ENCODE results near the gene NCBP2. TPM values are rescaled to one million over a fixed set of nuclear protein-coding genes. Genes with fewer than 3 reads are reported as not detected.

Gene NCBP2
- total RNA-seq, 1 experiment from 2014 or later: 94.8 TPM

DNA sequence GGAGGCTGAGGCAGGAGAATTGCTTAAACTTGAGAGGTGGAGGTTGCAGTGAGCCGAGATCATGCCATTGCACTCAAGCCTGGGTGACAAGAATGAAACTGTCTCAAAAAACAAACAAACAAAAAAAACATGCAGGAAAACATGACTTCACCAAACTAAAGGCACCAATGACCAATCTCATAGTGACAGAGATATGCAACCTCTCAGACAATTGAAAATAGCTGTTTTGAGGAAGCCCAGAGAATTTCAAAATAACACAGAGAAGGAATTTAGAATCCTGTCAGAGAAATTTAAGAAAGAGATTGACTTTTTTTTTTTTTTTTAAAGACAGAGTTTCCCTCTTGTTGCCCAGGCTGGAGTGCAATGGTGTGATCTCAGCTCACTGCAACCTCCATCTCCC, 26.1 kb downstream of the NCBP2 start:
- in situ Hi-C loops (cut with HindIII; ENCODE audit: low pct_unique_long_range_greater_than_20kb, low sequenced_read_pairs): no loop called here
- no peak for DNase-seq (ENCODE audit: low read depth, low spot score)

DNA sequence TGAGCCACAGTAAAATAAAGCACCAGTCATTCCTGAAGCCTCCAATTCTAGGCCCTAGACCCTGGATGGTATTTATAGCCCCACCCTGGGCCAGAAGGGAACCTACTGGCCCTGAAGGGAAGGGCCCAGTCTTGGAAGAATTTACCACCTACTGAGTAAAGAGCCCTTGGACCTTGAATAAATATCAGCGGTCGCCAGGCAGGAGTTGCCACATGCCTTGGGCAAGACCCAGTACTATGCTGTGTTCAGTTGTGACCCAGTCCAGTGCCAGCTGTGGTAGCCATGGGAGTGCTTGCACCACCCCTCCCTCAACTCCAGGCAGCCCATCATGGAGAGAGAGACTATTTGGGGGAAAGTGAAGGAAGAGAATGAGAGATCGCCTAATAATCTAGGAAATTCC, 27.0 kb downstream of the NCBP2 start:
- in situ Hi-C loops (cut with HindIII; ENCODE audit: low pct_unique_long_range_greater_than_20kb, low sequenced_read_pairs): no loop called here
- DNase-seq (ENCODE audit: low read depth, low spot score): no peak

DNA sequence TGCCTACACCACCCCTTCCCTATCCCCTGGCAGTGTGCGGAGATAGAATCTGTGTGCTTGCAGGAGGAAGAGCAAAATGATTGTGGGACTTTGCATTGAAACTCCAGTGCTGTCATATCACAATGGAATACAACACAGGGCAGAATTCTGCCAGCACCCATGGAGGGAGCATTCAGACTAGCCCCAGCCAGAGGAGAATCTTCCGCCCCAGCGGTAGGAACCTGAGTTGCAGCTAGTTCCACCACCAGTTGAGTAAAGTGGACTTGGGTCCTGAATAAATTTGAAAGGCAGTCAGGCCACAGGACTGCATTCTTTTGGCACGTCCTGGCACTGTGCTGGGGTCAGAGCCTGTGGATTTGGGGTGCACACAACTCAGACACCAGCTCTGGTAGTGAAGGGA, 27.5 kb downstream of the NCBP2 start:
- in situ Hi-C loops (cut with HindIII; ENCODE audit: low pct_unique_long_range_greater_than_20kb, low sequenced_read_pairs): no loop called here
- peak; percentile 24 for DNase-seq (ENCODE audit: low read depth, low spot score)

DNA sequence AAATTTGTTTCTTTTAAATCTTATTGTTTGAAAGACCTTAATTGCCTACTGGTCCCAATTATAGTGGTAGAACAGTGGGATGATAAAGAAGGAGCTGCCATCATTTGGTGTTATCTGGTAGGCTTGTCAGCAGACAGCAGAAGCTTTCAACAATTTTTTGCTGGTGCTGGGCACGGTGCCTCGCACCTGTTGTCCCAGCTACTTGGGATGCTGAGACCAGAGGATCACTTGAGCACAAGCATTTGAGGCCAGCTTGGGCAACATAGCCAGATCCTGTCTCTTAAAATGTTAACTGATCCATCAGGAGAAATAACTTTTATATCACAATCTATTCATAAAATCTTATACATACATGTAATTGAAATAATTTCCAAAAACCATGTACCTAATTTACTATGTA, 38.6 kb downstream of the NCBP2 start:
- DNase-seq (ENCODE audit: low read depth, low spot score): no peak
- in situ Hi-C loops (cut with HindIII; ENCODE audit: low pct_unique_long_range_greater_than_20kb, low sequenced_read_pairs): no loop called here

DNA sequence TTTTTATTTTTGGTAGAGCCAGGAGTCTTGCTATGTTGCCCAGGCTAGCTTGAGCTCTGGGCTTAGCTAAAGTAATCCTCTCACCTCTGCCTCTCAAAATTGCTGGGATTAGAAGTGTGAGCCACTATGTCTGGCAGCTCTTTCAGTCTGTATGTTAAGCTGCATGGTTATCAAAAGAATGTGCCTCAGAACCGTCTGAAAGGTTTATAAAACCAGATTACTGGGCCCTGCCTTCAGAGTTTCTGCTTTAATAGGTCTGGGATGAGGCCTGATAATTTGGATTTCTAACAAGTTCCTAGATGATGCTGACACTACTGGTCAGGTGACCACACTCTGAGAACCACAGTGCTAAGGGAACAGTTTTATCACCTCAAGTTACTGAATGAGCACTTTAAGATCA, 40.0 kb downstream of the NCBP2 start:
- no peak for DNase-seq (ENCODE audit: low read depth, low spot score)
- in situ Hi-C loops (cut with HindIII; ENCODE audit: low pct_unique_long_range_greater_than_20kb, low sequenced_read_pairs): no loop called here

DNA sequence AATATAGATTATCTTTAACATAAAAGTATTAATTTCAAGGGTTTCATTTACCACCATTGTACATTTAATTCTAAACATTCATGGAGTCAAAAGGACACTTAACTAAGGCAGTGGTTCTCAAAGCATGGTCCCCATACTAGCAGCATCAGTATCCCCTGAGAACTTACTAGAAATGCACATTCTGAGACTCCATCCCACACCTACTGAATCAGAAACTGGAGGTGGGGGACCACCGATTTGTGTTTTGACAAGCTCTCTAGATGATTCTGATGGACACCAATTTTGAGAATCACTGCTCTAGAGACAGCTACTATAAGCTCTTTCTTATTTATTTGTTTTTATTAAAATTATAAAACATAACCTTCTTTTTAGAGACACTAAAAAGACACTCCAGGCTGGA, 40.6 kb downstream of the NCBP2 start:
- no peak for DNase-seq (ENCODE audit: low read depth, low spot score)
- in situ Hi-C loops (cut with HindIII; ENCODE audit: low pct_unique_long_range_greater_than_20kb, low sequenced_read_pairs): no loop called here

DNA sequence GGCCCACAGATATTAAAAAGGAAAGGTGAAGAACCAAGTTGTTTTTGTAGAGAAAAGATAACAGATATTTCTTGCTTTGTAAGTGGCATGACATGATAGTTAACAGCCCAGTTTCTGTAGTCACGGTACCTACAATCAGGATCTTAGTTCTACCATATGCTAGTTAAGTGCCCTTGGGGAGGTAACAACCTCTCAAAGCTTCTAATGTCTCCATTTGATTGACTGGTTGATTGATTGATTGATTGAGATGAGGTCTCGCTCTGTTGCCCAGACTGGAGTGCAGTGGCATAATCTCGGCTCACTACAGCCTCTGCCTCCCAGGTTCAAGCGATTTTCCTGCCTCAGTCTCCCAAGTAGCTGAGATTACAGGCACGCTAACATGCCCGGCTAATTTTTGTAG, 46.1 kb downstream of the NCBP2 start:
- in situ Hi-C loops (cut with HindIII; ENCODE audit: low pct_unique_long_range_greater_than_20kb, low sequenced_read_pairs): no loop called here
- no peak for DNase-seq (ENCODE audit: low read depth, low spot score)

DNA sequence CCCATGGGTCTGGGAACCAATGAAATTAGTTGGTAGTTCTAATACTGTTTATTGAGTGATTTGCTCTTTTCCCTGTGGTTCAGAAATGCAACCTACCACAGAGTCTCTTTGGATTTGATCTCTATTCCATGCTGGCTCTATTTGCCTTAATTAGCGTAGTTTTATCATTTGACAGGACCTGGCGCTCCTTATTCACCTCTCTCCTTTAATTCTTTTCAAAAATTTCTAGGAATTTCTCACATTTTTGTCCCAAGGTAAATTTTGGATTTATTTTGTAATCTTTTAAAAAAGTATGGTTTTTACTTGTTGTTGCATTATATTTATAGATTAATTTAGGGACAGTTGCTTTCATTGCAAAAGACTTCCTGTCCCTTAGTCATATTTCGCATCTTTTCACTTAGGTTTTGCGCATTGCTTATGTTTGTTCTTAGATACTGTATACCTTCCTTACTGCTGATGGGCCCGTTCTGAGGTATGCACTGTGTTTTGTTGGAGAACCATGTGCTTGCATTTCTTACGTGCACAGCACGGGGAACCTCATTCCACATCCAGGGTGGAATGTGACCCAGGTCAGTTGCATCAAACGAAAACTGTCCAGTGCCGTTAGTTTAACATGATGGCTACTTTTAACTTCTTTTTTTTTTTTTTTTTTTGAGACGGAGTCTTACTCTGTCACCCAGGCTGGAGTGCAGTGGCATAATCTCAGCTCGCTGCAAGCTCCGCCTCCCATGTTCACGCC, 47.6 kb downstream of the NCBP2 start:
- in situ Hi-C loops (cut with HindIII; ENCODE audit: low pct_unique_long_range_greater_than_20kb, low sequenced_read_pairs): no loop called here
- DNase-seq (ENCODE audit: low read depth, low spot score): no peak

DNA sequence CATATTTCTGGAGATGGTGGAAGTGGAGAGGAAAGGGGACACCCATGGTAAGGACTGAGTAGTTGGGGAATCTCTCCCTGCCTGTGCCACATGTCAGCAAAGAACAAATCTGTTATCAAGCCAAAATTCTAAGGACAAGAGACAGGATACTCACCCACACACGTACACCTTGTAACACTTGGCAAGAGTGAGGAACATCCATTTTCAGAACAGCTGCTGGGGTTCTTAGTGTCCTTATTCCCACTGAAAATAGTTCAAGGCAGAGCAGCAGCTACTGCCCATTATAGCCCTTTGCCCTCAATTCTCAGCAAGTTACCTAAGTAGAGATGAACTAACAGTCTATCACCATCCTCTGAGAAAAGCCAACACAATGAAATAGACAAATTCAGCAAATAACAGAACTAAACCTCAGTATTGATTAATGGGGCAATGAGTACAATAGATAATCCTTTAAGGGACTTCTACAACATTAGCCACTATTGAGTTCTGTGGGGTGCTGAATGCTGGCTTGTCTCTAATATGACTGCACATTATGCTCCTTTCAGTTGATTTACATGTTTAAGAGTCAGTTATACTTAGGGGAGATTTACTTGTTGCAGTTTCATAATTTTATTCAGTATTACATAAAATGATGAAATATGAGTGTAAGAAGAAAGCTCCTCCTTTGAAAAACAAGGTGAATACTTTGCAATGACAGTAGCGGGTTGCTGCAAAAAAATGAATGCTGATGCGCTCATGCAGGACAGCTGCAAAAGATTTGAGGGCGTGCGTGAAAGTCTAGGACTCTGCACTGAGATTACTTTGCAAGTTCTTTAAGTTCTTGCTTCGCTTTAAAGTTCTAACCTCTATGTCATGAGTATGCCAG, 52.3 kb downstream of the NCBP2 start:
- in situ Hi-C loops (cut with HindIII; ENCODE audit: low pct_unique_long_range_greater_than_20kb, low sequenced_read_pairs): no loop called here
- DNase-seq (ENCODE audit: low read depth, low spot score): no peak

DNA sequence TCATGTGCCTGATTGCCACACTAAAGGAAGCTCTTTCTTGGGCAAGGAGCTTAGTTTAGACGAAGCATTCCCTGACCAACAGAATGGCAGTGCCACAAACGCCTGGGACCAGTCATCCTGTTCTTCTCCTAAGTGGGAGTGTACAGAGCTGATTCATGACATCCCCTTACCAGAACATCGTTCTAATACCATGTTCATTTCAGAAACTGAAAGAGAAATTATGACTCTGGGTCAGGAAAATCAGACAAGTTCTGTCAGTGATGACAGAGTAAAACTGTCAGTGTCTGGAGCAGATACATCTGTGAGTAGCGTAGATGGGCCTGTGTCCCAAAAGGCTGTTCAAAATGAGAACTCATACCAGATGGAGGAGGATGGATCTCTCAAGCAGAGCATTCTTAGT, 56.2 kb downstream of the NCBP2 start:
- in situ Hi-C loops (cut with HindIII; ENCODE audit: low pct_unique_long_range_greater_than_20kb, low sequenced_read_pairs): no loop called here
- no peak for DNase-seq (ENCODE audit: low read depth, low spot score)

Other genes with a start within 250 kb of the NCBP2 start
- 4.5 and 6.7 TPM in 2 replicates for gene CEP19, start 230.3 kb downstream of the NCBP2 start, total RNA-seq (2014; rRNA removed; shearing (Covaris generic))
- gene PIGX, start 230.2 kb downstream of the NCBP2 start, total RNA-seq (2014; rRNA removed; shearing (Covaris generic)): 51.5 and 58.9 TPM in 2 replicates
- gene PAK2, start 202.7 kb downstream of the NCBP2 start, total RNA-seq (2014; rRNA removed; shearing (Covaris generic)): 26.7 and 30.8 TPM in 2 replicates
- gene SENP5, start 74.6 kb downstream of the NCBP2 start, total RNA-seq (2014; rRNA removed; shearing (Covaris generic)): 40.0 and 41.9 TPM in 2 replicates
- 1.2 TPM in 2 replicates for gene PIGZ, start 26.3 kb upstream of the NCBP2 start, total RNA-seq (2014; rRNA removed; shearing (Covaris generic))
- 188 and 210 TPM in 2 replicates for gene MELTF, start 87.3 kb upstream of the NCBP2 start, total RNA-seq (2014; rRNA removed; shearing (Covaris generic))